ENCODE results near the gene STKLD1. TPM values are rescaled to one million over a fixed set of nuclear protein-coding genes. Genes with fewer than 3 reads are reported as not detected.

The STKLD1 gene
- total RNA-seq, 2 donors from 2014 or later: 0.90 TPM; not detected in 1

DNA sequence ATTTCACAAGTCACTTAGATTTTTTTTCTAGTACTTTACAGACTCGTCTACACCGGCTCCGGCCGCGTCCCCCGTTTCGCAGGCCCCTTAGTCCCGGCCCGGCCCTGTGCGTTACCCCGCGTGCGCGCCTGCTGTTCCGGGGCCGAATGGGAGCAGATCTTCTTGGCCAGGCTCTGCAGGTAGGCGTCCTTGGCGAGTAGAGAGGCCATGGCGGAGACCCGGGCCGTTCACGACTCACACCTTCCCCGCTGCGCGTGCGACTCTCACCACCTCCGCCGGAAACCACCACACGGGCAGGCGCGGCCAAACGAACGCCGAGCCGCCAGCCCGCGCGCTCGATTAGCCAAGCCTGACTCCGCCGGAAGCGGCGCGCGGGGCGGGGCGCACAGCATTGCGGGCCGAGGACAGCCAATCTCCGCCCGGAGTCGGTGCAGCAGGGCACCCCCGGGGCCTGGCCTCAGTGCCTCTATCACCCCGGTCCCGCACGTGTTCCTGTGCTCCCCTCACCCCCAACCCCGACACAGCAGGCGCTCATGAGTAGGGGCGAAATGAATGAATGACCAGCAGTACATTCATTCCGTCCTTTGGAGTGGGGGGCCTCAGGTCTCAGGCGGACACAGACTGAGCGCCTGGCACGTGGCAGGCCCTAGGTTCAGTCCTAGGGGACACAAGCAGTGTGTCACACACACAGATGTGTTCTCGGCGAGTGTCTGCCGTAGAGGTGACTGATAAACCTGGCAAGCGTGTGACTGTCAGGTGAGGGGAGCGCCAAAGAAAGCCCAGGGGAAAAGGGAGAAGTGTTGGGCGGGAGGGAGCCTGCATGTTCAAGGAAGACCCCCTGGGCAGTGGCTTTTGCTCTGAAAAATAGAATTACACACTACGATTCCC is 40.0 kb upstream of the STKLD1 start, which contains the start of gene SURF6:
TSS of gene SURF6 (minus strand) at position 265 of the 888 bp plus-strand sequence. CDS start at position 209, 56 bp downstream.
- peak within 1 kb of the TSS; percentile 80 to 85 for H3K4me3 ChIP-seq
- peak within 1 kb of the TSS; percentile 64 to 68 for H3K27ac ChIP-seq
- H3K9me3 ChIP-seq: no peaks in the 10 kb centered on the region
- TF ChIP-seq, protein P1, sequence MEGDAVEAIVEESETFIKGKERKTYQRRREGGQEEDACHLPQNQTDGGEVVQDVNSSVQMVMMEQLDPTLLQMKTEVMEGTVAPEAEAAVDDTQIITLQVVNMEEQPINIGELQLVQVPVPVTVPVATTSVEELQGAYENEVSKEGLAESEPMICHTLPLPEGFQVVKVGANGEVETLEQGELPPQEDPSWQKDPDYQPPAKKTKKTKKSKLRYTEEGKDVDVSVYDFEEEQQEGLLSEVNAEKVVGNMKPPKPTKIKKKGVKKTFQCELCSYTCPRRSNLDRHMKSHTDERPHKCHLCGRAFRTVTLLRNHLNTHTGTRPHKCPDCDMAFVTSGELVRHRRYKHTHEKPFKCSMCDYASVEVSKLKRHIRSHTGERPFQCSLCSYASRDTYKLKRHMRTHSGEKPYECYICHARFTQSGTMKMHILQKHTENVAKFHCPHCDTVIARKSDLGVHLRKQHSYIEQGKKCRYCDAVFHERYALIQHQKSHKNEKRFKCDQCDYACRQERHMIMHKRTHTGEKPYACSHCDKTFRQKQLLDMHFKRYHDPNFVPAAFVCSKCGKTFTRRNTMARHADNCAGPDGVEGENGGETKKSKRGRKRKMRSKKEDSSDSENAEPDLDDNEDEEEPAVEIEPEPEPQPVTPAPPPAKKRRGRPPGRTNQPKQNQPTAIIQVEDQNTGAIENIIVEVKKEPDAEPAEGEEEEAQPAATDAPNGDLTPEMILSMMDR (IDR thresholded peaks at IDR 0.05): no peak
- peak; percentile 89 for DNase-seq (ENCODE audit: low spot score)
- H3K4me1 ChIP-seq: peaks cover 0 to 39% of the 10 kb centered on the region in 2 donors
- H3K36me3 ChIP-seq: peaks cover 38% of the 10 kb centered on the region
- H3K27me3 ChIP-seq: no peaks in the 10 kb centered on the region

DNA sequence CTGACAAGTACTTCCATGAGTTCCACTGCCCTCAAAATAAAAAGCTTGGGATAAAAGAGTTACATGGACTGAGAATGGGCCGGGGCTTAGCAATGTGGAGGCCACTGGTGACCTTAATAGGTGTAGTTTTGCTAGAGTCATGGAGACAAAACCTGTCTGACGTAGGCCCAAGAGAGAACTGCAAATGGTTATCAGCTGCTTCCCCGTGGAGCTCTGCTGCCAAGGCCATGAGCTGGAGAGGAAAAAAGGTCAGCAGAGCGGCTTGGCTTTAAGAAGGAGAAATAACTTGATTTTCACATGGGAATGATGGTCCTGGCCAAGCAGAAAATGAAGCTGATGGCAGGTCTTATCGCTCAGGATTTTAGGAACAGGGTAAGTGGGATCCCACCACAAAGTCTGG is 36.5 kb upstream of the STKLD1 start:
- Histone ChIP-seq H3K27ac (no peak overlapping the region), H3K9me3 (no peaks in the 10 kb centered on the region), H3K27me3 (no peaks in the 10 kb centered on the region), H3K4me3 (no peak overlapping the region), H3K36me3 (peaks cover 37% of the 10 kb centered on the region), H3K4me1 (peaks cover 0 to 25% of the 10 kb centered on the region in 2 donors)
- TF ChIP-seq, protein P1 (IDR thresholded peaks at IDR 0.05): no peak
- DNase-seq (ENCODE audit: low spot score): no peak

DNA sequence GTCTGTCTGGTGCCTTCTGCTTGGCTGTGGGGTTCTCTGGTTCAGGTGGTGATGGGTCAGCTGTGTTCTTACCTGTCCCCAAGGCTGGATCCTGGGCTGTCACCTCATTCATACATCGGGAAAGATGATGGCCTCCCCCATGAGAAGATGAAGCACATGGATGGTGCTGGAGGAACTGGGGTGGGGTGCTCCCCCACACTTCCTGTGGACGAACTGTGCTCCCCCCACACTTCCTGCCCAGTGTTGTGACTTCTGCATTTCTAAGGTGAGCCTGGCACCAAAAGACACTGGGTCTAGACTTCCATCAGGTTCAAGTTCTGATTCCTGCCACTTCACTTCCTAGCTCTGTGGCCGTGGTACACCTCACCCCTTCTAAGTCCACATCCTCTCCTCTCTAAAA is 35.9 kb upstream of the STKLD1 start:
- no peak overlapping the region for H3K4me3 ChIP-seq
- H3K4me1 ChIP-seq: peaks cover 0 to 19% of the 10 kb centered on the region in 2 donors

DNA sequence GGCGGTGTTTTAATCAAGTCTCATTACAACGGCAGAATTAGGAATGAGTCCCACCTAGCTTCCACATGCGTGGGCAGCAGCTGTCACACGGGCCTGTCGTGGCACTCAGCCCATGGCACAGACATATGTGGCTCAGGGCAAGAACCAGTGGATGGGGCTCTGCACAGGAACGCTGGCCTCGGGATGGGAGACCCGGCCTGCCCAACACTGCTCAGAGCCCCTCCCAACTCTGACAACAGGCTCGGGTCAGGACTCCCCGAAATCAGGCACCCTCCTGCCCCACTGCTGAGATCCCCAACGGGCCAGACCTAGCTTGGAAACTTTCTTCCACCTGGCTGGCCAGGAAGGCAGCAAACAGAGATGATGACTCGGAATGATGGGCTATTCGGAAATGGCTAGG is 35.2 kb upstream of the STKLD1 start:
- Histone ChIP-seq H3K9me3 (no peaks in the 10 kb centered on the region), H3K27me3 (no peaks in the 10 kb centered on the region), H3K4me3 (no peak overlapping the region), H3K36me3 (peaks cover 41% of the 10 kb centered on the region), H3K27ac (peak overlapping the region in 1 of 2 donors; percentile 16), H3K4me1 (peaks cover 0 to 17% of the 10 kb centered on the region in 2 donors)
- no peak for DNase-seq (ENCODE audit: low spot score)
- TF ChIP-seq, protein P1 (IDR thresholded peaks at IDR 0.05): no peak

More for the DNA sequence above, 35.9 kb upstream of the STKLD1 start:
- Histone ChIP-seq H3K36me3 (peaks cover 41% of the 10 kb centered on the region), H3K9me3 (no peaks in the 10 kb centered on the region), H3K27me3 (no peaks in the 10 kb centered on the region), H3K27ac (no peak overlapping the region)
- no peak for DNase-seq (ENCODE audit: low spot score)
- TF ChIP-seq, protein P1 (IDR thresholded peaks at IDR 0.05): no peak

DNA sequence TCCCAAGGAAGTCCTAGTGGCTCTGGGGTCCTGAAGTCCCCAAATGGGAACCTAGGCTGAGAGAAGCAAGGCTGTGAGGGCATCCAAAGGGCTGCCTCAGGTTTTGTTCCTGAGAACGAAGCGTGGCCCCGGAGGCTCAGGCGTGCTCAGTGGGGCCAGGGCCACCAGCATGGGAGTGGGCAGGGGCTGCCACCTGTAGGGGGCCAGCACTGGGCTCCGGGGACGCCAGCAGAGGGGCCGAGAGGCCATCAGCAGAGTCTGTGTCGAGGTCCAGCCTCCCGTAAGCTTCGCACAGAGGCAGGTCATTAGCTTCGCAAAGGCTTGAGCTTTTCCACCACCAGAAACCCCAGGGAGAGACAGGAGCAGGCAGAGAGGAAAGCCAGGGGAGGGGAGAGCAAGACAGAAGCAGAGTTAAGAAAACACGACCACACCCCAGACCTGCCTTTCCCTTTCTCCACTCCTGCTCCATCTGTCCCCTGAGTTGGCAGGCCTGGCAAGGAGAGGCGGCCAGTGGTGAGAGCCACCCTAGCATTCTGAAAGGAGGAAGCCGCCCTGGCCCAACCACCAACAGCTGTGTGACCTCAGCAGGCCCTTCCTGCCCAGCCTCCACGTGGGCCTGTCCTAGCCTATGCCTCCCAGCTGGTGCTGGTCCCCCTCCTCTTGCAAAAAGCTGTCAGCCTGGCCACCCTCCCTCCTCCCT is 34.6 kb upstream of the STKLD1 start:
- no peak overlapping the region for H3K4me3 ChIP-seq
- peak; percentile 66 for DNase-seq (ENCODE audit: low spot score)
- H3K4me1 ChIP-seq: peaks cover 0 to 19% of the 10 kb centered on the region in 2 donors

More for the DNA sequence above, 34.6 kb upstream of the STKLD1 start:
- peak overlapping the region in 1 of 2 donors; percentile 16 for H3K27ac ChIP-seq
- no peaks in the 10 kb centered on the region for H3K27me3 ChIP-seq
- H3K9me3 ChIP-seq: no peaks in the 10 kb centered on the region
- TF ChIP-seq, protein P1 (IDR thresholded peaks at IDR 0.05): no peak
- peaks cover 41% of the 10 kb centered on the region for H3K36me3 ChIP-seq
